Measurements from ENCODE around the gene DNM2. TPM values are rescaled to one million over a fixed set of nuclear protein-coding genes. Genes with fewer than 3 reads are reported as not detected.

The DNM2 gene
- total RNA-seq, 1 donor from 2014 or later = 117 TPM

- Mint-ChIP-seq H3K27me3 (ENCODE audit: low read depth) (no peaks in the 10 kb centered on the region), H3K36me3 (ENCODE audit: low read depth) (no peaks in the 10 kb centered on the region), H3K9me3 (no peaks in the 10 kb centered on the region), H3K4me1 (peaks cover 25% of the 10 kb centered on the region), H3K4me3 (peak overlapping the region; percentile 73), H3K27ac (ENCODE audit: unreplicated experiment) (no peak overlapping the region)
- no peak for DNase-seq (ENCODE audit: low read depth, low spot score)
- TF ChIP-seq, protein P1, sequence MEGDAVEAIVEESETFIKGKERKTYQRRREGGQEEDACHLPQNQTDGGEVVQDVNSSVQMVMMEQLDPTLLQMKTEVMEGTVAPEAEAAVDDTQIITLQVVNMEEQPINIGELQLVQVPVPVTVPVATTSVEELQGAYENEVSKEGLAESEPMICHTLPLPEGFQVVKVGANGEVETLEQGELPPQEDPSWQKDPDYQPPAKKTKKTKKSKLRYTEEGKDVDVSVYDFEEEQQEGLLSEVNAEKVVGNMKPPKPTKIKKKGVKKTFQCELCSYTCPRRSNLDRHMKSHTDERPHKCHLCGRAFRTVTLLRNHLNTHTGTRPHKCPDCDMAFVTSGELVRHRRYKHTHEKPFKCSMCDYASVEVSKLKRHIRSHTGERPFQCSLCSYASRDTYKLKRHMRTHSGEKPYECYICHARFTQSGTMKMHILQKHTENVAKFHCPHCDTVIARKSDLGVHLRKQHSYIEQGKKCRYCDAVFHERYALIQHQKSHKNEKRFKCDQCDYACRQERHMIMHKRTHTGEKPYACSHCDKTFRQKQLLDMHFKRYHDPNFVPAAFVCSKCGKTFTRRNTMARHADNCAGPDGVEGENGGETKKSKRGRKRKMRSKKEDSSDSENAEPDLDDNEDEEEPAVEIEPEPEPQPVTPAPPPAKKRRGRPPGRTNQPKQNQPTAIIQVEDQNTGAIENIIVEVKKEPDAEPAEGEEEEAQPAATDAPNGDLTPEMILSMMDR (conservative IDR thresholded peaks at IDR 0.05) = no peak
Measured at GRCh38 chr19:10720607-10721125, 2.8 kb downstream of the DNM2 start.

DNA sequence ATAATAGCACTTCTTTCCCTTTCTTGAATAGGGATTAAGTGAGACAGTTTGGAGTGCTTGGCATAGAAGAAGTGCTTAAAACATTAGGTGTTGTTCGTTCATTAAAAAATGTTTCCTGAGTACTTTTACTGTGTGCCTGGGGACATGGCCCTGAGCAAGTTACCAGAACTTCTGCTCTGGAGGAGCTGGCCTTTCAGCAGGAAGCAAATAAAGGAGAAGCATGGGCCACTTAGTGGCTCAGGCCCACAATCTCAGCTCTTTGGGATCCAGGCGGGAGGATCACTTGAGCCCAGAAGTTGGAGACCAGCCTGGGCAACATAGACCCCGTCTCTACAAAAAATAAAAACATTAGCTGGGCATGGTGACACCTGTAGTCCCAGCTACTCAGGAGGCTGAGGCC lies 5.7 kb downstream of the DNM2 start:
- DNase-seq (ENCODE audit: low read depth, low spot score) = no peak
- peaks cover 6% of the 10 kb centered on the region for H3K36me3 Mint-ChIP-seq (ENCODE audit: low read depth)
- no peak overlapping the region for H3K27ac Mint-ChIP-seq (ENCODE audit: unreplicated experiment)
- H3K4me1 Mint-ChIP-seq = peaks cover 18% of the 10 kb centered on the region
- no peaks in the 10 kb centered on the region for H3K9me3 Mint-ChIP-seq
- H3K4me3 Mint-ChIP-seq = no peak overlapping the region
- TF ChIP-seq, protein P1 (conservative IDR thresholded peaks at IDR 0.05) = no peak
- H3K27me3 Mint-ChIP-seq (ENCODE audit: low read depth) = no peaks in the 10 kb centered on the region

- H3K36me3 Mint-ChIP-seq (ENCODE audit: low read depth) = peaks cover 6% of the 10 kb centered on the region
- DNase-seq (ENCODE audit: low read depth, low spot score) = no peak
- H3K4me3 Mint-ChIP-seq = no peak overlapping the region
- H3K27ac Mint-ChIP-seq (ENCODE audit: unreplicated experiment) = no peak overlapping the region
- H3K4me1 Mint-ChIP-seq = peaks cover 8% of the 10 kb centered on the region
- no peaks in the 10 kb centered on the region for H3K9me3 Mint-ChIP-seq
- TF ChIP-seq, protein P1 (conservative IDR thresholded peaks at IDR 0.05) = no peak
- H3K27me3 Mint-ChIP-seq (ENCODE audit: low read depth) = no peaks in the 10 kb centered on the region
Measured at GRCh38 chr19:10724573-10725071, 6.7 kb downstream of the DNM2 start.

DNA sequence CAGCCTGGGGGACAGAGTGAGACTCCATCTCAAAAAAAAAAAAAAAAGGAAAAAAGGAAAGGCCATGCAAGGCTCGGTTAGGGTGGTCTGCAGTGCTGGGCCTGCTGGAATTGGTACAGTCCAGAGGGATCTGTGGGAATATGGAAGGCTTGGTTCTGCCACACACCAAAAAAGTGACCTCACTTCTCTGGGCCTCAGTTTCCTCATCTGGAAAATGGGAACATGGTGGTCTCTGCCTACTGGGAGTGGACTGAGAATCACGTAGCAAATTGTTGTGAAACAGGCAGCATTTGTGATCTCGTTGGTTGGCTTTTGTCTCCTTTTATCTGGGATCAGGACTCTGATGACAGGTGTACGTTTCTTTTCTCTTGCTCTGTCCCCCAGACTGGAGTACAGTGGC lies 7.5 kb downstream of the DNM2 start:
- TF ChIP-seq, protein P1 (conservative IDR thresholded peaks at IDR 0.05) = no peak
- H3K27ac Mint-ChIP-seq (ENCODE audit: unreplicated experiment) = no peak overlapping the region
- DNase-seq (ENCODE audit: low read depth, low spot score) = no peak
- H3K9me3 Mint-ChIP-seq = no peaks in the 10 kb centered on the region
- no peaks in the 10 kb centered on the region for H3K27me3 Mint-ChIP-seq (ENCODE audit: low read depth)
- peaks cover 4% of the 10 kb centered on the region for H3K4me1 Mint-ChIP-seq
- peaks cover 6% of the 10 kb centered on the region for H3K36me3 Mint-ChIP-seq (ENCODE audit: low read depth)
- no peak overlapping the region for H3K4me3 Mint-ChIP-seq

DNA sequence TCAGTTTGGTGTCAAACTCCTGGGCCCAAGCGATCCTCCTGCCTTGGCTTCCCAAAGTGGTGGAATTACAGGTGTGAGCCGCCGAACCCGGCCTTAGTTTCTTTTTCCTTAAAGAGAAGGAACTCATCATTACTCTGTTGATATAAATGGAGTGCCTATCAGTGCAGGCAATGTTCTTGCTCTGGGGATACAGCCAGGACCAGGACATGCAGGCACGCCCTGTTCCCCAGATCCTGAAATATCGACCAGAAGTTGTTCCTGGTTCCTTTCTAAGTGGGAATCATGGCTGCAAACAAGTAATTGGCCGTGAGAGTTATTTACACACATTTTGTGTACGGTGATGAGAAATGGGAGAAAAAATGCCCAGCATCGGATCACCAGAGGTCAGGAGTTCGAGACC lies 8.4 kb downstream of the DNM2 start:
- Mint-ChIP-seq H3K4me3 (no peak overlapping the region), H3K9me3 (no peaks in the 10 kb centered on the region), H3K27ac (ENCODE audit: unreplicated experiment) (no peak overlapping the region), H3K36me3 (ENCODE audit: low read depth) (peaks cover 6% of the 10 kb centered on the region), H3K4me1 (peaks cover 4% of the 10 kb centered on the region), H3K27me3 (ENCODE audit: low read depth) (no peaks in the 10 kb centered on the region)
- TF ChIP-seq, protein P1 (conservative IDR thresholded peaks at IDR 0.05) = no peak
- no peak for DNase-seq (ENCODE audit: low read depth, low spot score)
